Measurements from ENCODE around the gene MRPL49.

GRCh38 chr11:65136515-65137096 lies 14.5 kb downstream of the MRPL49 start:
- TF ChIP-seq CTCF (IDR thresholded peaks at IDR 0.05) (no peak), POLR2A (IDR thresholded peaks at IDR 0.05) (no peak)

Data from testis (tissue), 2 donors.